ENCODE measurements around the gene TMEM178B. TPM values are rescaled to one million over a fixed set of nuclear protein-coding genes. Genes with fewer than 3 reads are reported as not detected.

The TMEM178B gene
- total RNA-seq, 2 donors from 2014 or later: 1.7 to 4.1 TPM

- Histone ChIP-seq H3K4me1 (ENCODE audit: control insufficient read depth, insufficient read depth, low read length) (no peaks in the 10 kb centered on the region), H3K4me3 (ENCODE audit: low read length) (no peak overlapping the region), H3K27me3 (ENCODE audit: control insufficient read depth, insufficient read depth, low read length, poor library complexity, severe bottlenecking) (no peaks in the 10 kb centered on the region), H3K9me3 (ENCODE audit: control insufficient read depth, low read length) (no peaks in the 10 kb centered on the region), H3K27ac (ENCODE audit: low read depth, low read length) (peak overlapping the region; percentile 54), H3K36me3 (ENCODE audit: control insufficient read depth, insufficient read depth, low read length) (no peaks in the 10 kb centered on the region), H3K9ac (ENCODE audit: extremely low read depth, low read length, poor library complexity, severe bottlenecking) (no peak overlapping the region)
- no peak for TF ChIP-seq CTCF (conservative IDR thresholded peaks at IDR 0.05)
- Mint-ChIP-seq H3K4me3 (no peak overlapping the region), H3K36me3 (ENCODE audit: low read depth) (no peaks in the 10 kb centered on the region), H3K4me1 (peaks cover 21% of the 10 kb centered on the region), H3K27me3 (ENCODE audit: insufficient read depth) (no peaks in the 10 kb centered on the region), H3K9me3 (peaks cover 2% of the 10 kb centered on the region), H3K27ac (no peak overlapping the region)
- WGBS, 2 experiments (ENCODE audit: insufficient coverage in 1 of 2, insufficient read length in 1 of 2): 87% methylated on average over 2 of the region's 2 CpGs; no CpG with 5 or more reads in 1 of the 2 experiments
- no peak for DNase-seq
Measured at GRCh38 chr7:141128931-141129330, 55.1 kb downstream of the TMEM178B start.

- Mint-ChIP-seq H3K27ac (no peak overlapping the region), H3K36me3 (ENCODE audit: low read depth) (no peaks in the 10 kb centered on the region), H3K27me3 (ENCODE audit: insufficient read depth) (no peaks in the 10 kb centered on the region), H3K4me3 (no peak overlapping the region), H3K4me1 (peaks cover 10% of the 10 kb centered on the region), H3K9me3 (no peaks in the 10 kb centered on the region)
- Histone ChIP-seq H3K9me3 (ENCODE audit: control insufficient read depth, low read length) (no peaks in the 10 kb centered on the region), H3K36me3 (ENCODE audit: control insufficient read depth, insufficient read depth, low read length) (no peaks in the 10 kb centered on the region), H3K4me1 (ENCODE audit: control insufficient read depth, insufficient read depth, low read length) (no peaks in the 10 kb centered on the region), H3K9ac (ENCODE audit: extremely low read depth, low read length, poor library complexity, severe bottlenecking) (no peak overlapping the region), H3K4me3 (ENCODE audit: low read length) (no peak overlapping the region), H3K27me3 (ENCODE audit: control insufficient read depth, insufficient read depth, low read length, poor library complexity, severe bottlenecking) (no peaks in the 10 kb centered on the region), H3K27ac (ENCODE audit: low read depth, low read length) (no peak overlapping the region)
- no peak for DNase-seq
- 57 to 89% methylated on average over 1 to 3 of the region's 3 CpGs for WGBS, 2 experiments (ENCODE audit: insufficient coverage in 1 of 2, insufficient read length in 1 of 2)
- TF ChIP-seq CTCF (conservative IDR thresholded peaks at IDR 0.05): no peak
Measured at GRCh38 chr7:141132671-141133070, 58.8 kb downstream of the TMEM178B start.

- Mint-ChIP-seq H3K27ac (no peak overlapping the region), H3K36me3 (ENCODE audit: low read depth) (no peaks in the 10 kb centered on the region), H3K9me3 (no peaks in the 10 kb centered on the region), H3K4me3 (no peak overlapping the region), H3K27me3 (ENCODE audit: insufficient read depth) (no peaks in the 10 kb centered on the region), H3K4me1 (peaks cover 10% of the 10 kb centered on the region)
- DNase-seq: no peak
- H3K27ac ChIP-seq (ENCODE audit: low read depth, low read length): no peak overlapping the region
- H3K9me3 ChIP-seq (ENCODE audit: control insufficient read depth, low read length): no peaks in the 10 kb centered on the region
- no peaks in the 10 kb centered on the region for H3K4me1 ChIP-seq (ENCODE audit: control insufficient read depth, insufficient read depth, low read length)
- no peaks in the 10 kb centered on the region for H3K27me3 ChIP-seq (ENCODE audit: control insufficient read depth, insufficient read depth, low read length, poor library complexity, severe bottlenecking)
- 100% methylated on average over 1 of the region's 1 CpG; no CpG with 5 or more reads in 1 of the 2 experiments for whole genome bisulfite sequencing, 2 experiments (ENCODE audit: insufficient coverage in 1 of 2, insufficient read length in 1 of 2)
- no peak overlapping the region for H3K4me3 ChIP-seq (ENCODE audit: low read length)
- H3K36me3 ChIP-seq (ENCODE audit: control insufficient read depth, insufficient read depth, low read length): no peaks in the 10 kb centered on the region
- H3K9ac ChIP-seq (ENCODE audit: extremely low read depth, low read length, poor library complexity, severe bottlenecking): no peak overlapping the region
- no peak for TF ChIP-seq CTCF (conservative IDR thresholded peaks at IDR 0.05)
Measured at GRCh38 chr7:141133646-141134045, 59.8 kb downstream of the TMEM178B start.
